LNCAP (cell line): ENCODE results near the gene GALNT18.

Source experiments
- CTCF ChIP-seq: fragments of 450-650 bp; IDR thresholded peaks from 2 replicates; pipeline ENCODE4 v1.5.1; 2017; ENCODE audit warnings: mild to moderate bottlenecking

The GALNT18 gene

GRCh38 chr11:11387207-11387606 lies 234.6 kb downstream of the GALNT18 start:
- TF ChIP-seq CTCF, result no peak

GRCh38 chr11:11384829-11385228 lies 237.0 kb downstream of the GALNT18 start:
- no peak for TF ChIP-seq CTCF

GRCh38 chr11:11383995-11384394 lies 237.8 kb downstream of the GALNT18 start:
- TF ChIP-seq CTCF, result no peak

GRCh38 chr11:11382858-11383532 lies 238.8 kb downstream of the GALNT18 start:
- TF ChIP-seq CTCF, result no peak

- TF ChIP-seq CTCF, result no peak
Measured at GRCh38 chr11:11381471-11382105, 240.2 kb downstream of the GALNT18 start.

- TF ChIP-seq CTCF, result no peak
Measured at GRCh38 chr11:11380883-11381282, 240.9 kb downstream of the GALNT18 start.

- no peak for TF ChIP-seq CTCF
Measured at GRCh38 chr11:11380340-11380739, 241.5 kb downstream of the GALNT18 start.

GRCh38 chr11:11379661-11380060 lies 242.1 kb downstream of the GALNT18 start:
- TF ChIP-seq CTCF, result no peak
